HCT116 (cell line): ENCODE data around the gene BPTF.

Experiments
- CTCF ChIP-seq, 3 experiments: fragments of 200-600 bp in 1 of 3; sonication (generic) in 1 of 3; IDR thresholded peaks in 2 of 3; conservative IDR thresholded peaks in 1 of 3; 2 replicates each; pipeline ENCODE4 v1.5.1; 2012 to 2017; ENCODE audit warnings: low read depth in 2 of 3, low read length in 2 of 3, antibody characterized with exemption in 1 of 3, borderline replicate concordance in 1 of 3, control low read depth in 1 of 3, mild to moderate bottlenecking in 1 of 3, mixed read lengths in 1 of 3, mixed run types in 1 of 3, moderate library complexity in 1 of 3; ENCODE audit not compliant: insufficient read depth in 1 of 3
- EGR1 ChIP-seq: IDR thresholded peaks from 2 replicates; pipeline ENCODE4 v1.6.1; 2012; ENCODE audit warnings: low read depth
- EZH2phosphoT487 ChIP-seq: fragments of 200-600 bp; IDR thresholded peaks from 2 replicates; pipeline ENCODE4 v1.6.1; 2018; ENCODE audit warnings: antibody characterized with exemption, borderline replicate concordance
- MAX ChIP-seq: IDR thresholded peaks from 2 replicates; pipeline ENCODE4 v1.6.1; 2012
- POLR2A ChIP-seq: IDR thresholded peaks from 2 replicates; pipeline ENCODE4 v1.7.0; 2011; ENCODE audit warnings: borderline replicate concordance; ENCODE audit not compliant: insufficient read depth, insufficient read length; ENCODE audit errors: extremely low read depth
- POLR2AphosphoS5 ChIP-seq: IDR thresholded peaks from 2 replicates; pipeline ENCODE4 v1.6.1; 2011; ENCODE audit warnings: mild to moderate bottlenecking, low read depth, low read length, moderate library complexity
- RAD21 ChIP-seq: IDR thresholded peaks from 2 replicates; pipeline ENCODE4 v1.6.1; 2012; ENCODE audit warnings: low read depth, mild to moderate bottlenecking
- REST ChIP-seq: IDR thresholded peaks from 2 replicates; pipeline ENCODE4 v1.6.1; 2012; ENCODE audit warnings: low read depth
- TCF7L2 ChIP-seq: IDR thresholded peaks from 2 replicates; pipeline ENCODE4 v1.7.0; 2011; ENCODE audit warnings: borderline replicate concordance, inconsistent platforms; ENCODE audit not compliant: insufficient read depth, insufficient read length; ENCODE audit errors: extremely low read depth
- YY1 ChIP-seq: IDR thresholded peaks from 2 replicates; pipeline ENCODE4 v1.6.1; 2011; ENCODE audit warnings: low read length, low read depth, moderate library complexity, mild to moderate bottlenecking; ENCODE audit not compliant: insufficient replicate concordance; ENCODE audit errors: extremely low read depth
- ZBTB33 ChIP-seq: IDR thresholded peaks from 2 replicates; pipeline ENCODE4 v1.6.1; 2011; ENCODE audit warnings: mild to moderate bottlenecking, low read length, moderate library complexity; ENCODE audit not compliant: insufficient replicate concordance; ENCODE audit errors: extremely low read depth
- ZFX ChIP-seq: fragments of 450-650 bp; IDR thresholded peaks from 2 replicates; pipeline ENCODE4 v1.6.1; 2017
- ZNF274 ChIP-seq: fragments of 200-500 bp; sonication (Bioruptor generic); IDR thresholded peaks from 2 replicates; pipeline ENCODE4 v1.6.1; 2014; ENCODE audit warnings: mild to moderate bottlenecking, low read depth, low read length, inconsistent platforms

- TF ChIP-seq CTCF (IDR thresholded peaks at IDR 0.05 in 2 of 3, conservative IDR thresholded peaks at IDR 0.05 in 1 of 3; ENCODE audit: borderline replicate concordance in 1 of 3, insufficient read depth in 1 of 3, low read depth in 2 of 3, low read length in 2 of 3) (no peak), ZFX (no peak), RAD21 (no peak), POLR2AphosphoS5 (no peak), POLR2A (no peak), REST (no peak), ZBTB33 (no peak), YY1 (no peak), ZNF274 (no peak), MAX (no peak), EZH2phosphoT487 (no peak), EGR1 (no peak), TCF7L2 (no peak)
These were observed 194.0 kb downstream of the BPTF start for GRCh38 chr17:68019336-68019674.
